Immature natural killer cell (primary cell): ENCODE measurements around the gene ARHGEF26. TPM values are rescaled to one million over a fixed set of nuclear protein-coding genes. Genes with fewer than 3 reads are reported as not detected.

Source experiments
- DNase-seq, 3 donors: peaks; one replicate each; pipeline ENCODE4 v3.0.0; 2022; ENCODE audit warnings: mixed read lengths in 1 of 3
- H3K27ac Mint-ChIP-seq, 6 donors: one replicate each; pipeline ENCODE4 v1.8.0; 2020; ENCODE audit warnings: mixed read lengths in 6 of 6, mild to moderate bottlenecking in 5 of 6, inconsistent platforms in 4 of 6, moderate library complexity in 3 of 6
- H3K27me3 Mint-ChIP-seq, 3 donors: one replicate each; pipeline ENCODE4 v1.8.0; 2020 to 2021; ENCODE audit warnings: low read depth in 3 of 3, mild to moderate bottlenecking in 3 of 3, mixed read lengths in 3 of 3, moderate library complexity in 3 of 3, inconsistent platforms in 1 of 3
- H3K36me3 Mint-ChIP-seq, 3 donors: one replicate each; pipeline ENCODE4 v1.8.0; 2020; ENCODE audit warnings: mixed read lengths in 3 of 3, inconsistent platforms in 2 of 3, mild to moderate bottlenecking in 2 of 3
- H3K4me1 Mint-ChIP-seq, 2 donors: one replicate each; pipeline ENCODE4 v1.8.0; 2020; ENCODE audit warnings: inconsistent platforms in 2 of 2, mild to moderate bottlenecking in 2 of 2, mixed read lengths in 2 of 2, moderate library complexity in 1 of 2
- H3K4me3 Mint-ChIP-seq, 5 donors: one replicate each; pipeline ENCODE4 v1.8.0; 2020; ENCODE audit warnings: mild to moderate bottlenecking in 5 of 5, mixed read lengths in 5 of 5, inconsistent platforms in 3 of 5, moderate library complexity in 3 of 5
- H3K9me3 Mint-ChIP-seq, 6 donors: one replicate each; pipeline ENCODE4 v1.8.0; 2020; ENCODE audit warnings: mild to moderate bottlenecking in 6 of 6, mixed read lengths in 6 of 6, inconsistent platforms in 4 of 6, moderate library complexity in 3 of 6
- polyA plus RNA-seq, 3 donors: library from polyadenylated mRNA; unstranded; fragments of 300-500 nt; fragmentation: Illumina TruSeq; gene quantifications; one replicate each; pipeline ENCODE4 v1.2.3, GENCODE V29; 2021

ARHGEF26 gene
- polyA plus RNA-seq, 3 donors from 2014 or later: 0.22 TPM; not detected in 2

DNA sequence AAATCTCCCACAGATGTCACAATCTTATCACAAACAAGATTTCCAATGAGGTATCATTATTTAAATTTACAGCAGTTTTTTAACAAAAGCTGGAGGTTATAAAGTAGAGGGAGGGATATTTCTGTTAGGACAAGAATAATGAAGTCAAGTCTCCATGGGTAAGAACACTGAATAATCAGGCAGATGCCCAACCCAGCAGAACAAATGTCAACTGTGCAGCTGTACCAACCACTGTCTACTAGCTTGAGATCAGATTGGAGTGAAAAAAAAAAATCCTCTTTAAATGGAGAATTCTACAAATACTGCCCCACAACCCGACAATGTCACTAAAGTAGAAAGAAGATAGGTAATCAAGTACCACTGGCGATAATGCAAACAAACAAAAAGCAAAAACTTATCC is 172.8 kb downstream of the ARHGEF26 start:
- Mint-ChIP-seq H3K27me3 (peaks cover 0 to 1% (median 0%) of the 10 kb centered on the region in 3 donors), H3K9me3 (no peaks in the 10 kb centered on the region), H3K27ac (peak overlapping the region in 3 of 6 donors; percentile 18 to 68 (median 25)), H3K36me3 (peaks cover 16 to 49% (median 34%) of the 10 kb centered on the region in 3 donors), H3K4me3 (no peak overlapping the region), H3K4me1 (no peaks in the 10 kb centered on the region)
- DNase-seq: no peak

DNA sequence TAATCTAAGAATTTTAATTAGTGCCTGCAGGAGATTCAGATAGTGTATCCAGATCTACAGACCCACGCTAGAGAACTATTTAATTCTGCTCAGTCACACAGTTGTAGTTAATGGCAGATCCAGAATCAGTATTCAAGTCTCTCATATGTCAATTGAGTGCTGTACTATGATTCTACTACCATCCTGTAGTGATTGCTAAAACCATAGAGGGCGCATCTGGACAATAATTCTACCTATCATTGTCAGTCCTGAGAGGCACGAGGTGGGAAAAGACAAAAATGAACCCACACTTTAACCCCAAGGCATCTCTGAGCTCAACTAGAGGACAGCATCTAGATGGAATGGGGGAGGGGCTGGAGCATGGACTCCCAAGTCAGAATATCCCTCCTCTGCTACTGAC is 180.4 kb downstream of the ARHGEF26 start:
- H3K27ac Mint-ChIP-seq: peak overlapping the region in 3 of 6 donors; percentile 5 to 24 (median 23)
- no peaks in the 10 kb centered on the region for H3K27me3 Mint-ChIP-seq
- peaks cover 29 to 60% (median 30%) of the 10 kb centered on the region in 3 donors for H3K36me3 Mint-ChIP-seq

DNA sequence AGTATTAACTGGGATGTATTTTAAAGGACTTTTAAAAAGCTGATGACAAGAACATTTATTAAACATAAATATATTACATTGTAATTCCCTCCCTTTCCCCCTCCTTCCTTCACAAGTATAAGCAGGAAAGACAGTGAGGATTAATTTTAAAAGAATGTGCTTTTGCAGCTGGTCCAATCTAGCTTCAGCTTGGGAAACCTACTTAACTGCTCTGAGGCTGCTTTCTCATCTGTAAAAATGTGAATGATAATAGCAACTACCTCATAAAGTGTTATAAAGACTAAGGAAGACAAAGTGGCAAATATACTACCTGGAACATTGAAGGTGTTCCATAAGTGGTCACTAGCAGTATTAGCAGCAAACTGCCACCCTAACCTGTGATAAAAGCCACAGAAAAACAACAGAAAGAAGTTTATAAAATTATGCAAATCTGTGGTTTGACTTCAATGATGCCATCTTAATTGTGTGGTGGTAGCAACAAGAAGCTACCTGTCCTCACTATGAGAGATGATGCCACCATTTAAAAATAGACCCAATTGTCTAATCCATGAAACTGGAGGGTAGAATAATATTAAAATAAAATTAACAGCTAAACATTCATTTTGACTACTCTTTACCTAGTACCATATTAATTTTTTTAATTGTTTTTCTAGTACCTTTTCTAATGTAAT is 183.1 kb downstream of the ARHGEF26 start:
- Mint-ChIP-seq H3K36me3 (peaks cover 21 to 58% (median 26%) of the 10 kb centered on the region in 3 donors), H3K4me3 (no peak overlapping the region), H3K9me3 (no peaks in the 10 kb centered on the region), H3K27me3 (no peaks in the 10 kb centered on the region), H3K4me1 (peaks cover 8 to 30% of the 10 kb centered on the region in 2 donors), H3K27ac (peak overlapping the region in 1 of 6 donors; percentile 12)
- no peak for DNase-seq

More for the DNA sequence above, 180.4 kb downstream of the ARHGEF26 start:
- Mint-ChIP-seq H3K4me3 (no peak overlapping the region), H3K4me1 (peaks cover 0 to 11% of the 10 kb centered on the region in 2 donors), H3K9me3 (no peaks in the 10 kb centered on the region)
- DNase-seq: no peak

DNA sequence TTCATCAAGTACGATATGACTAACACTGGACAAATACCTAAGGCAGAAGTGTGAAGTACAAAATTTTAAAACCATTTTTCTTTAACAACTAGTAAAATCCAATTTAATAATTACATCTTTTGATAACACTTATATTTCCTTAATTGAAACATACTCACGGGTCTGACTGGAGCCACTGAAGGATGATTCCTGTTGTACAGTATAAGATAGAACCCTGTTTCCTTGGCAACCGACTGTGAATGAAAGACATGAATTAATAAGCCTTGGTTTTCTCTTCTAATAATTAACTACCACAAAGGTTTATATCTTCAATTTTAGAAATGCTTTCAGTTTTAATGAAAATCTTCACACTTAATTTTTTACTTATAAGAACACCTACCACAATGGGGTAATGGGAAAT is 183.7 kb downstream of the ARHGEF26 start:
- DNase-seq: no peak
- Mint-ChIP-seq H3K4me3 (no peak overlapping the region), H3K36me3 (peaks cover 24 to 59% (median 28%) of the 10 kb centered on the region in 3 donors), H3K27ac (no peak overlapping the region), H3K9me3 (no peaks in the 10 kb centered on the region), H3K27me3 (no peaks in the 10 kb centered on the region), H3K4me1 (peaks cover 8 to 30% of the 10 kb centered on the region in 2 donors)

DNA sequence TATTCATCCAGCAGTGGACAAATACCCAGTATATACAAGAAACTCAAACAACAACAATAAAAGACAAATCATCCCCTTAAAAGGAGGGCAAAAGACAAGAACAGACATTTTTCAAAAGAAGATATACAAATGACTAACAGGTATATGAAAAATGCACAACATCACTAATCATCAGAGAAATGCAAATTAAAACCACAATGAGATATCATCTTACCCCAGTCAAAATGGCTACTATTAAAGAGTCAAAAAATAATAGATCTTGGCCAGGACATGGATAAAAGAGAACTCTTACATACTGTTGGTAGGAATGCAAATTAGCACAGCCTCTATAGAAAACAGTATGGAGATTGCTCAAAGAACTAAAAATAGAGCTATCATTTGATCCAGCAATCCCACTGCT is 186.2 kb downstream of the ARHGEF26 start:
- no peaks in the 10 kb centered on the region for H3K9me3 Mint-ChIP-seq
- H3K4me3 Mint-ChIP-seq: no peak overlapping the region
- H3K4me1 Mint-ChIP-seq: peaks cover 8 to 27% of the 10 kb centered on the region in 2 donors
- peaks cover 0 to 2% (median 0%) of the 10 kb centered on the region in 3 donors for H3K27me3 Mint-ChIP-seq
- peak overlapping the region in 5 of 6 donors; percentile 24 to 62 (median 35) for H3K27ac Mint-ChIP-seq
- H3K36me3 Mint-ChIP-seq: peaks cover 17 to 42% (median 25%) of the 10 kb centered on the region in 3 donors
- no peak for DNase-seq

Other genes starting within 250 kb of the ARHGEF26 start
- 10 to 100 TPM in 2 of 3 donors, 1 to 10 TPM in 1; 9.0 to 19.1 (median 15.9) TPM for gene DHX36, start 203.1 kb downstream of the ARHGEF26 start, polyA plus RNA-seq